GM19452 (cell line): ENCODE measurements around the gene LCN12.

Source experiments
- ATAC-seq: cut with Tn5 transposase; IDR thresholded peaks from one replicate; pipeline ENCODE4 v1.9.1; 2021; ENCODE audit not compliant: unreplicated experiment

Gene LCN12

DNA sequence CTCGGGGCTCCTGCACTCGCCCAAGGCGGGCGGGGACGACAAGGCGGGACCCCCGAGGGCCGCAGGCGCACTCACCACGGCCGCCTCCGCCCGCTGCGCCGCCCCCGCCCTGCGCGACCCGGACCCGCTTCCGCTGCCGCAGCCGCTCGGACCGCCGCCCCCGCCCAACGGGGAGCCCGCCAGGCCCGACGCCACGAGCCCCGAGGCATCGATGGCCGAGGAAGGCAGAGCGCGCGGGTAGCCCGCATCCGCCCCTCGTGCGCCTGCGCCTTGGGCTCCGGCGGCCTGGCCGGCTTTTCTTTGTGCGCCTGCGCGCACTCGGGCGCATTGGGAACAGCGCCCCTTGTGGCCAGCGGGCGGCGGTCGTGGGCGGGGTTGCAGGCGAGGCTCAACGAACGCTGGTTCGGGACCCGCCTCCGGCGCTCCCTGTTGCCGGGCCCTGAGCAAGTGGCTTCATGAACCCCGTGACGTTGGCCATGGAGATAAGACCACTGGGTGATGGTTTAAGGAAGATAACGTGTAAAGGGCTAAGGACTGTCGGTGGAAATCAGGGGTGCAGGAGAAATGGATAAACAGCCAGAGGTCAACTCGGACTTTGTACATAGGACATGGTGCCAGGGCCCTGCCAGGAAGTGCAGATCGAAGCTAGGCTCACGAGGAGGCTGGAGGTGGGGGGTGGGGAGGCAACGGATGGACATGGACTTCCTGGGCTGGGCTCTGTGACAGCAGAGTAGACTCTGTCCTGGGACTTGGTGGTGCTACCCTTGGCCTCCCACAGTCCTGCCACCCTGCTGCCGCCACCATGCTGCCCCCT lies 7.3 kb upstream of the LCN12 start, which contains the start of the genes C8G and FBXW5:
Gene C8G, plus strand, starts transcription at position 725 of the 814 bp plus-strand sequence. Its CDS starts 78 bp downstream, at position 803.
Gene FBXW5, minus strand, starts transcription at position 220 of the 814 bp plus-strand sequence. CDS start 655 bp downstream, outside the sequence.
- ATAC-seq, result peak; percentile 74

DNA sequence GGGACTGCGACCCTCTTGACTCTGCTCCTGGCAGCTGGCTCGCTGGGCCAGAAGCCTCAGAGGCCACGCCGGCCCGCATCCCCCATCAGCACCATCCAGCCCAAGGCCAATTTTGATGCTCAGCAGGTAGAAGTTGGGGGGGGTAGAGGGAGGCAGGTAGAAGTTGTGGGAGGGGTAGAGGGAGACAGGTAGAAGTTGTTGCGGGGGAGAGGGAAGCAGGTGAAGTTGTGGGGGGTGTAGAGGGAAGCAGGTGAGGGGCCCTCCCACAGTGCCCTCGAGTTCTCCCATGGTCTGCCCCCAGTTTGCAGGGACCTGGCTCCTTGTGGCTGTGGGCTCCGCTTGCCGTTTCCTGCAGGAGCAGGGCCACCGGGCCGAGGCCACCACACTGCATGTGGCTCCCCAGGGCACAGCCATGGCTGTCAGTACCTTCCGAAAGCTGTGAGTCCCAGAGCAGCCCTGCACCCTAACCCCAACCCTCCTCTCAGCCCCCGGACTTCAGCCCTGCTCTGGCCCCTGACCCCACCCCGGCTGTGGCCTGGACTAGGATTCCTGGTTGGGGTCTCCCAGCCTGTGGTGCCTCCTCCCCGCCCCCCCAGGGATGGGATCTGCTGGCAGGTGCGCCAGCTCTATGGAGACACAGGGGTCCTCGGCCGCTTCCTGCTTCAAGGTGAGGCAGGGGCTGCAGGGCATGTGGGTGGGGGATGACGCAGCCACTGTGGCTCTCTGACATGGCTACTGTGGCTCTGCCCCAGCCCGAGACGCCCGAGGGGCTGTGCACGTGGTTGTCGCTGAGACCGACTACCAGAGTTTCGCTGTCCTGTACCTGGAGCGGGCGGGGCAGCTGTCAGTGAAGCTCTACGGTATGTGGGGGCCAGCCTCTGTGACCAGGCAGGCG lies 6.5 kb upstream of the LCN12 start:
- no peak for ATAC-seq

DNA sequence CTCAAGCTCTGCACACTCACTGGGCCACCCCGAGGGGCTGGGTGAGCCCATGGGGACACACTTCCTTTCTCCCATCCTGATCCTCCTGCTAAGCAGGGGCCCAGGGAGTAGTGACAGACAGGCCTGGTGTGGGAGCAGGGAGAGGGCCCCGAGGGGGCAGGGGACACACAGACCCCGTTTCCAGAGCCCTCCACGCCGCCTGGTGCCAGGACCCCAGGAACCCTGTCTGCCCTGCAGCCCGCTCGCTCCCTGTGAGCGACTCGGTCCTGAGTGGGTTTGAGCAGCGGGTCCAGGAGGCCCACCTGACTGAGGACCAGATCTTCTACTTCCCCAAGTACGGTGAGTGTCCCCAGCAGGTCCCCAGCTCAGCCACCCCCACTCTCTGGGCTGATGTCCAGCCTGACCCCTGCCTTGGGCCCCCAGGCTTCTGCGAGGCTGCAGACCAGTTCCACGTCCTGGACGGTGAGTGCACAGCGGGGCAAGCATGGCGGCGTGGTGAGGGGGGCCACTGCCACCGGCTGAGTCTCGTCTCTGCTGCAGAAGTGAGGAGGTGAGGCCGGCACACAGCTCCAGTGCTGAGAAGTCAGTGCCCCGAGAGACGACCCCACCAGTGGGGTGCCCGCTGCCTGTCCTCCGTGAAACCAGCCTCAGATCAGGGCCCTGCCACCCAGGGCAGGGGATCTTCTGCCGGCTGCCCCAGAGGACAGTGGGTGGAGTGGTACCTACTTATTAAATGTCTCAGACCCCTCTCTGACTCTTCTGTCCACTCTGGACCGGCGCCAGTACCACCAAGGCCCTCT lies 5.6 kb upstream of the LCN12 start:
- no peak for ATAC-seq

DNA sequence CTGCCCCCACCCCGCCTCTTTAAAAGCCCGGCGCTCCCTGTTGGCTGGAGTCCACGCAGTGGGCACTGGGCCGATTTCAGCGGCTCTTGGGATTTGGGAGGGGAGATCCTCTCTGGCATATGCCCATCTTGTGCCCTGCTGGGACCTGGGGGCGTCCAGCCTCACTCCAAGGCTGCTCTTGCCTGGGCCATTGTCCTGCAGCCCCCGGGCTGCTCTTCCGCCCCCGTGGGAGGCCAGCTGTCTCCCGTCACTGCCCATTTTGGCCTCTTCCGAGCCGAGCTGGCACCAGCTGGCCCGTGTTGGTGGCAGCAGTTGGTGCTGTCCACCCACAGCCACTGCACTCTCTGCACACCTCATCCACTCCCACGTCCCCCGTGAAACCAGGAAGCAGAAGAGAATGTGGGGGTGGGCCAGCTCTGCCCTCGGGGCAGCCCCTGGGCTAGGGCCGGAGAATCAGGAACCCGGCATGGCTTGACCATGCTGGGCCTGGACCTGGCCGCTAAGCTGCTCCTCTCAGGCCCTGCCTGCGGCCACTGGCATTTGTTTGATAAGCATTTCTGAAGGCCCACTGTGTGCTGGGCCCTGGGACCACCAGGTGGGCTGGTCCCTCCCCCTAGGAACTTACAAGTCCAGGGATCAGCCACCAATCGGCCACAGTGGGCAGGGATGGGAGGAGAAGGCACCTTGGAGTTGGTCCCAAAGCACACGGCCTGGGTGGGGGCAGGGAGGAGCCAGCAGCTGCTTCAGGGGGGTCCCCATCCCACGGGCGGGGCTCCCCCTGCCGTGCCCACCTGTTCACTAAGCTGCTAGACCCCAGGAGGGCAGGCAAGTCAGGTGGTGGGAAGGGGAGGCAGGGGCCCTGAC lies 4.8 kb upstream of the LCN12 start:
- ATAC-seq, result no peak

DNA sequence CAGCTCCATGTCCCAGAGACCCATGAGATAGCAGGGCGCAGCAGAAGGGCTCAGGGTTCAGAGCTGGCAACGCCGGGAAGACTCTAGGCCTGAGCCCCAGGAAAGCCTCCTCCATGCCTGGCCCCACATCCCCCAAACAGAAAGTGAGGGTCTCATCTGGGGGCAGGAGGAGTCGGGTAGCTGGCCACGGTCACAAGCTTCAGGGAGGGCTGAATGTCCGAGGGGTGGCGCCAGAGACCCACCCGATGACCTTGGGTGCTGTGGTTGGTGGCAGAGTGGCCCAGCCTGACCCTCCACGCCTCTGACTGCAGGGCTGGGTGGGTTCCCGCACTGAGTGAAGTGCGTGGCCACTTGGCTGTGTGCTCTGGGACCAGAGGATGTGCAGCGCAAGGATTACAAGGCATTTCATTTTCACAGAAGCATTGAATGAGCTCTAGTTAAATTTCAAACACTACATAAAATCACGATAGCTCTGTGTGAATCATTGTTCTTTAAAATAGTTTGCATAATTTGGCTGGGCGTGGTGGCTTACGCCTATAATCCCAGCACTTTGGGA lies 4.0 kb upstream of the LCN12 start:
- no peak for ATAC-seq

DNA sequence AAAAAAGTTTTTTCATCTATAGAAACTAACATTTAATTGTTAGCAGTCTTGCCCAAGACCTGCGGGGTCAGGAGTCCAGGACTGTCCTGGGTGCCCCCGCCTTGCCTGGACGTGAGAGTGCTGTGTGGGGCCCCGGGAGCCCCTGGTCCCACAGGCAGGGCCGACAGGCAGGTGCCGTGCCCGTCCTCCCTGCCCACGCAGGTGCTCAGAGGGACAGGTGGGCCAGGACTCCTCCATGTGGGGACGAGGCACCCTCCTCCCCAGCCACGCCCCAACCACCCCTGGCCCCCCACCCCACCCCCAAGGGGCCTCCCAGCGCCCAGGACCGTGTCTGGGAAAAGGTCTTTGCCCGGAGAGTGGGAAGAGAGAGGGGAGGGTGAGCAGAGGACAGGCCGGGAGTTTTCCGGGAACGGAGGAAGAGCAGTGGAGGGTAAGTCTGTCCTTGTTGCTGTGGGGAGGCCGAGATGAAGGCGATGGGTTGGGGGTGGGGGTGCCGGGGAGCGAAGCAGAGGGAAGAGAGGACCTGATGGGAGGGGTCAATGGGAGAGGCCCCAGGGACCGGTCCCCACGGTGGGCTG lies 2.7 kb upstream of the LCN12 start:
- ATAC-seq, result no peak

DNA sequence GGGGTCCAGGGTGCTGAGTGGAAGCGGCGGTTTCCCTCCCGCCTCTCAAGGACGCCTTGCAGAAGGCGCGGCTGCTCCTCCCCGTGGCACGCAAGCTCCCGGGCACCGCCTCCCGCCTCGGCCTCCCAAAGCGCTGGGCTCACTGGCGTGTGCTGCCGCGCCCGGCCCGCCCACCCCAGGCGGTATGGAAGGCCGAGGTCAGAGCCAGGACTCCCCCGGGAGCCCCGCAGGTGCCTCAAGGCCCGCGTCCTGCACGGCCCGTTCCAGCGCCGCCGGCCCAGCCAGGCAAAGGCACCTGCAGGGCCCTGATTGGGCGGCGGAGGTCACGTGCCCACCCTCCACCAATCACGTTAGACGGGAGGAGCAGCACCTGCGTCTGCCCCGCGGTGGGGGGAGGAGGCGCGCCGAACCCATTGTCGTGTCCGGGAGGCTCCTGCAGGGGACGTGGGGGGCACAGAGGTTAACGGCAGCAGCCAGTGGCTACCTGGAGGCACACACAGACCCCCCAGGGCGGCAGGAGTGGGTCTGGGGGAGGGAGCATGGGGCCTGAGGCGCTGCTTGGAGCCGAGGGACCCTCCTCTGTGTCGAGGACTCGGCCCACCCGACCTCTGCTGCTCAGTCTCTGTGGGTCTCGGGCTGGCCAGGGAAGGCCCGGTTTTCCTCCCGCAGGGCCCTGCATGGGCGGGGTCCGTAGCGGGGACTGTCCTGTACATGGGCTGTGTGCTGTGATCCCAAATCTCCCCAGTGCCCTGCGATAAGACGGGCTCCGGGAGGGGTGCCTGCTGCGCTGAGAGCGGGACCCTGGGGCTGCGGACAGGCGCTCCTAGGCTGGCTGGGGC lies 2.0 kb upstream of the LCN12 start:
- ATAC-seq, result peak; percentile 73

DNA sequence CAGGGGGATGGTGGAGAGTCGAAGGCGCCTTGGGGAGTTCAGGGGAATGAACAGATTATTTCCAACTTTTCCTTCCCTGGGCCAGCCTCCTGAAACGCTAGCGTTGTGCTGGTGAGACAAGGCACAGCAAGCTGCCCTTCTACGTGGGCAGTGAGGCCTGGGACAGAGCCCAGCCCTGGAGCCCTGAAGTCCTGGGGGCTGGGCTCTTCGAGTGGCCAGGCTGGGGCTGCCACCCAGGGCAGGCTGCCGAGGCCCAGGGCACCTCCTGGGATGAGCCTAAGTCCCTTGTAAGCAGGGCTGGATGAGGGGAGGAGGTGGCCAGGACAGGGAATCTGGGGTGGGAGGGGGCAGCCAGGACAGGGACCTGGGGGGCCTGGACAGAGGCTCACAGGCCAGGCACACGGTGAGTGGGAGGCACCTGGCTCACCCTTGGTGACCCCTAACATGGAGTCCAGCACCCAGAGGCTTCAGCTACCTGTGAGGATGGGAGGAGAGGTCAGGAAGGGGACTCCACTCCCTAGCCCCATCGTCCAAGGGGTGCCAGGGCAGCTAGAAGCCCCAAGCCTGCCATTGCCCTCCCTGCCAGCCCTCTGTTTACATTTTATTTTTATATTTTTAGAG lies 1.3 kb upstream of the LCN12 start:
- ATAC-seq, result no peak

DNA sequence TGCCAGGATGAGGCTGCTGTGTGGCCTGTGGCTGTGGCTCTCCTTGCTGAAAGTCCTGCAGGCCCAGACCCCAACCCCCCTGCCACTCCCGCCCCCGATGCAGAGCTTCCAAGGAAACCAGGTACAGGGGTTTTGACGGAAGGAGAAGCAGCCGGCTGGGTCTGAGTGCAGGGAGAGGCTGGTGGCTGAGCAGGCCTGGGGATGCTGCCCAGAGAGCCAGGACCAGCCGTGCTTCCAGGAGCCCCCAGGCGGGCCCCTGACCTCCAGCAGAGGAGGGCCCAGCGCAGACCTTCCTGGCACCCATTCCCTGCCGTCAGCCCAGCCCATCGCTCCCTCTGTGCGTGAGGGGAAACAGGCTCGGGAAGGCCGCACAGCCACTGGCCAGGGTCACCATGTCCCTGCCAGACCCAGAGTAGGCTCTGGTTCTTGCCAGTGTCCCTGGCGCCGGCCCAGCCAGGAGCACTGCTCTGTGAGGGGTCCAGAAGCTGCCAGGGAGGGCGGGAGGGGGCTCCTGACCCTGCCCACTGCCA lies 313 bp downstream of the LCN12 start:
- ATAC-seq, result no peak

DNA sequence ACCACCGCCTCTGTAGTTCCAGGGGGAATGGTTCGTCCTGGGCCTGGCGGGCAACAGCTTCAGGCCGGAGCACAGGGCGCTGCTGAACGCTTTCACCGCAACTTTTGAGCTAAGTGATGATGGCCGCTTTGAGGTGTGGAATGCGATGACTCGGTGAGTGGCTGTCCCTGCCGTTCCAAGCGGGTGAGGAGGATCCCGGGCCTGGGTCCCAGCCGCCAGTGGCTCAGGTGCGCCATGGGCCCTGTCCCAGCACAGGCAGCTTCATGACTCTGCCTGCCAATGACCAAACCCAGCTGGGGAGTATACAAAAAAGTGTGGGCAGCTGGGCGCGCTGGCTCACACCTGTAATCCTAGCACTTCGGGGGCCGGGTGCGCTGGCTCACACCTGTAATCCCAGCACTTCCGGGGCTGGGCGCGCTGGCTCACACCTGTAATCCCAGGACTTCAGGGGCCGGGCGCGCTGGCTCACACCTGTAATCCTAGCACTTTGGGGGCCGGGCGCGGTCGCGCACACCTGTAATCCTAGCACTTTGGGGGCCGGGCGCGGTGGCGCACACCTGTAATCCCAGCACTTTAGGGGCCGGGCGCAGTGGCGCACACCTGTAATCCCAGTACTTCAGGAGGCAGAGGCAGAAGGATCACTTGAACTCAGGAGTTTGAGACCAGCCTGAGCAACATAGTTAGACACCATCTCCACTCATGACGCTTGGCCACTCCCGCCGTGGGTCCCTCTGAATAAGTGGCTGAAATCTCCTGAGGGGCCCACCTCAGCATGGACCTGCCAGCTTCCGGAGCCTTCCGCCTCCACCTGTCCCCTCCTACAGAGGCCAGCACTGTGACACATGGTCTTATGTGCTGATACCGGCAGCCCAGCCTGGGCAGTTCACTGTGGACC lies 1.1 kb downstream of the LCN12 start:
- no peak for ATAC-seq

DNA sequence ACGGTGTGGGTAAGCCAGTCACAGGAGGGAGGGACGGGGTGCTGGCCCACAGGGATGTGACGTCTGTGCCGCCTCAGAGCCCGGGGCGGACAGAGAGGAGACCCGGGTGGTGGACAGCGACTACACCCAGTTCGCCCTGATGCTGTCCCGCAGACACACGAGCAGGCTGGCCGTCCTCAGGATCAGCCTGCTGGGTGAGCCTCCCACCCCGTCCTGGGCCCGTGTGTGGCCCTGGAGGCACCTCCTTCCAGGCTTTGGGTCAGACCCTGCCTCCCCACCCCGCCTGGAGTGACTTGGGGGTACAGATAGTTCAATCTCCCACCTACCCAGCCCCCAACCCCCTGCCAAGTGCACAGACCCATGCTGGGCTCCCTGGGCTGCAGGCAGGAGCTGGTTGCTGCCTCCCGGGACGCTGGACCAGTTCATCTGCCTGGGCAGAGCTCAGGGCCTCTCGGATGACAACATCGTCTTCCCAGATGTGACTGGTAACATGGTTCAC lies 1.7 kb downstream of the LCN12 start:
- ATAC-seq, result no peak

DNA sequence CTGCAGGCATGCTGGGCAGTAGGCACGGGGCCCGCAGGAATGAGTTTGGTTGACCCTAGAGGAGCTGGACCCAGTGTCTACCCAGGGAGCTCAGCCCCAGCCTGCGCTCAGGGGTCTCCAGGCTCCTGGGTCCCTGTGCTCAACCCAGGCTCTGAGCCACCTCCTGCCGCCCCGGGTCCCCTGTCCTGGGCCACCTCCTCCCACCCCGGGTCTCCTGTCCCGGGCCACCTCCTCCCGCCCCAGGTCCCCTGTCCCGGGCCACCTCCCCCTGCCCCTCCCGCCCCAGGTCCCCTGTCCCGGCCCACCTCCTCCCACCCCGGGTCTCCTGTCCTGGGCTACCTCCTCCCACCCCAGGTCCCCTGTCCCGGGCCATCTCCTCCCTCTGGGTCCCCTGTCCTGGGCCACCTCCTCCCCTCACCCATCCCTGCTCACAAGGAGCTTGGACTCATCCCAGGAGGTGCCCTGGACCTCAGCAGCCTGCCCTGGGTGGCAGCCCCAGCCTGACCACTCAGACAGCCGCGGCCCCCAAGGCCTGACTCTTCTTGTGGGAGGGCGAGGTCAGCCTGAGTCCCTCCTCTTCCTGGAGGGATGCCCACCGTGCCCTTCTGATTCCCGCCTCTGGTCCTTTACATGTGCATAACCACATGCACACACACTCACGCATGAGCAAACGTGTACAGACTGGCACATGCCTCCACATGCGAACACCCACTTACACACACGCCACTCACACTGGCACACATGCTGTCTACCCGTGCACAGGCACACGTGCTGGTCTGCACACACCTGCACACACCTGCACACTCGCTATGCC lies 2.4 kb downstream of the LCN12 start:
- ATAC-seq, result no peak

DNA sequence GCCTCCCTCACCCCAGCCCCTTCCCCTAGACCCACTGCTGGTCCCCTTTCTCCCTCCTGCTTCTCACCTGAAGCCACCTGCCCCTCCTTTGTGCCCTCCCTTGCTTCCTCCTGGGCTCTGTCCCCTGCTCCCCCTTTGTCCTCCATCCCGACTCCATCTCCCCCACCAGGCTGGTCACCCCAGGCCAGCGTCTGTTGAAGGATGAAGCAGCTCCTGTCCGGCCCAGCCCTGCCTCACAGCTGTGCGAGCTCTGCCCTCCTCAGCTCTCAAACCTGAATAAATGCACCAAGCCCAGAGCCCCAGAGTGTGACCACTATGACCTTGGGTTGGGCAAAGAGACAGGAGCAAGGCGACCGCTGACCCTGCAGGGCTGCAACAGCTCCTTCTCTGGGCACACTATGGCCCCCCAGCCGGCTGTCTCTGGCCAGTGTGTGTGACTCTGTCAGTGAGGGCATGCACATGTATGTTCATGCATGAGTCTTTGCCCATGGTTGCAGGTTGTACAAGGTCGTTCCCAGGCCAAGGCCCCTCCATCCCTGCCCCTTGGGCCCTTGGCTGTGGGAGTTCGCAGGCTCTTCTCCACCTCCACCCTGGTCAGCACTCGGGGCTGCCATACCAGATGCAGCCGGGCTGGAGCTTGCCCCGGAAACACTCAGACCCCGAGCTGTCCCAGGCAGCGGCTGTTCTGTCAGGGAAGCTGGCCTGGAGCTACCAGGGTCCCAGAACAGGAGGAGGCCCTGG lies 3.3 kb downstream of the LCN12 start:
- ATAC-seq, result no peak

DNA sequence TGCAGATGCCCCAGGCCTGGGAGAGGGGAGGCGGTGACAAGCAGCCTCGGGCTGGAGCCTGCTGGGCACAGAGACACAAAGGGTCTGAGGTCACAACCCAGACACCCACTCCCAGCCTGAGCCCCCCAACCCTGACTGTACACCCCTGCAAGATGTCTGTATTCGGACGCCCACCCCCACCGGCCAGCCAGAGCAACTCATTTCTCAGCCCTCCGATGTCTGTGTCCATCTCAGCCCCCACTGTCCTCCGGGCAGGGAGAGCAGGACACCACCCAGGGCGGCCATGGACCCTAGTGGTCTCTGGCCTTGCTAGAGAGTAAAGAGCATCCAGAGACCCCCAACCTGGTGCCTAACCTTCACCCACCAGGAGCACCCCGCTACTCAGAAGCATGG lies 3.9 kb downstream of the LCN12 start:
- ATAC-seq, result no peak

DNA sequence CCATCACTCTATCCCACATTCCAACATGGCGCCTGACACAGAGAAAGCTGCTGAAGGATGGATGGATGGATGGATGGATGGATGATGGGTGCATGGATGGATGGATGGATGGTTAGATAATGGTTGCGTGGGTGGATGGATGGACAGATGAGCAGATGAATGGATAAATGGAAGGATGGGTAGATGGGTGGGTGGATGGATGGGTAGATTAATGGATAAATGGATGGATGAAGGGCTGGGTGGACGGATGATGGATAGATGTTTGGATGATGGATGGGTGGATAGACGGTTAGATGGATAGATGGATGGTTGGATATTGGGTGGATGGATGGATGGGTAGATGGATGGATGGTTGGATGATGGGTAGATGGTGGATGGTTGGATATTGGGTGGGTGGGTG lies 4.5 kb downstream of the LCN12 start:
- no peak for ATAC-seq
